Measurements from ENCODE around the gene MRGPRX2.
A peak's percentile ranks its signal among the peaks of the same experiment; 100 is the strongest.

Gene MRGPRX2

GRCh38 chr11:19073454-19074415, 13.2 kb upstream of the MRGPRX2 start:
- DNase-seq, result no peak

- DNase-seq, result no peak
Observed at GRCh38 chr11:19072464-19072863, 11.9 kb upstream of the MRGPRX2 start.

GRCh38 chr11:19071255-19071654, 10.7 kb upstream of the MRGPRX2 start:
- DNase-seq, result peak in 4 of 6 experiments; percentile 8 to 44 (median 24)

- no peak for DNase-seq
Observed at GRCh38 chr11:19059833-19060232, 684 bp downstream of the MRGPRX2 start.

- no peak for DNase-seq
Observed at GRCh38 chr11:19055905-19056304, 4.6 kb downstream of the MRGPRX2 start.

GRCh38 chr11:19055016-19055415, 5.5 kb downstream of the MRGPRX2 start:
- no peak for DNase-seq

GRCh38 chr11:19053909-19054308, 6.6 kb downstream of the MRGPRX2 start:
- no peak for DNase-seq

GRCh38 chr11:19050281-19050680, 10.2 kb downstream of the MRGPRX2 start:
- DNase-seq, result no peak

- DNase-seq, result no peak
Observed at GRCh38 chr11:19049351-19049750, 11.2 kb downstream of the MRGPRX2 start.

- DNase-seq, result no peak
Observed at GRCh38 chr11:19040051-19040450, 20.5 kb downstream of the MRGPRX2 start.

GRCh38 chr11:19039409-19039808, 21.1 kb downstream of the MRGPRX2 start:
- no peak for DNase-seq

- no peak for DNase-seq
Observed at GRCh38 chr11:19032990-19033389, 27.5 kb downstream of the MRGPRX2 start.

- DNase-seq, result no peak
Observed at GRCh38 chr11:19027829-19028595, 32.5 kb downstream of the MRGPRX2 start.

- no peak for DNase-seq
Observed at GRCh38 chr11:19026862-19027261, 33.7 kb downstream of the MRGPRX2 start.

- no peak for DNase-seq
Observed at GRCh38 chr11:19025481-19026406, 34.8 kb downstream of the MRGPRX2 start.

- DNase-seq, result no peak
Observed at GRCh38 chr11:19020831-19021230, 39.7 kb downstream of the MRGPRX2 start.

- no peak for DNase-seq
Observed at GRCh38 chr11:19018901-19019300, 41.6 kb downstream of the MRGPRX2 start.

- no peak for DNase-seq
Observed at GRCh38 chr11:19013181-19013857, 47.2 kb downstream of the MRGPRX2 start.

GRCh38 chr11:19012636-19013035, 47.9 kb downstream of the MRGPRX2 start:
- DNase-seq, result no peak
